Esophagus squamous epithelium (tissue), 4 donors: ENCODE data around the gene DNAJC12.

ENCODE experiments used
- POLR2A ChIP-seq, 4 donors: fragments of 450-650 bp; IDR thresholded peaks; one replicate each; pipeline ENCODE4 v1.6.1; 2017; ENCODE audit warnings: antibody characterized with exemption in 4 of 4, mild to moderate bottlenecking in 4 of 4, moderate library complexity in 3 of 4
- TF ChIP-seq, protein P1 (sequence below), 6 experiments: fragments of 450-650 bp in 4 of 6; fragments of 200-600 bp in 2 of 6; sonication (generic) in 2 of 6; IDR thresholded peaks; one replicate each; pipeline ENCODE4 v1.5.1; 2016 to 2019; ENCODE audit warnings: antibody characterized with exemption in 6 of 6, mild to moderate bottlenecking in 4 of 6, moderate library complexity in 4 of 6

DNA sequence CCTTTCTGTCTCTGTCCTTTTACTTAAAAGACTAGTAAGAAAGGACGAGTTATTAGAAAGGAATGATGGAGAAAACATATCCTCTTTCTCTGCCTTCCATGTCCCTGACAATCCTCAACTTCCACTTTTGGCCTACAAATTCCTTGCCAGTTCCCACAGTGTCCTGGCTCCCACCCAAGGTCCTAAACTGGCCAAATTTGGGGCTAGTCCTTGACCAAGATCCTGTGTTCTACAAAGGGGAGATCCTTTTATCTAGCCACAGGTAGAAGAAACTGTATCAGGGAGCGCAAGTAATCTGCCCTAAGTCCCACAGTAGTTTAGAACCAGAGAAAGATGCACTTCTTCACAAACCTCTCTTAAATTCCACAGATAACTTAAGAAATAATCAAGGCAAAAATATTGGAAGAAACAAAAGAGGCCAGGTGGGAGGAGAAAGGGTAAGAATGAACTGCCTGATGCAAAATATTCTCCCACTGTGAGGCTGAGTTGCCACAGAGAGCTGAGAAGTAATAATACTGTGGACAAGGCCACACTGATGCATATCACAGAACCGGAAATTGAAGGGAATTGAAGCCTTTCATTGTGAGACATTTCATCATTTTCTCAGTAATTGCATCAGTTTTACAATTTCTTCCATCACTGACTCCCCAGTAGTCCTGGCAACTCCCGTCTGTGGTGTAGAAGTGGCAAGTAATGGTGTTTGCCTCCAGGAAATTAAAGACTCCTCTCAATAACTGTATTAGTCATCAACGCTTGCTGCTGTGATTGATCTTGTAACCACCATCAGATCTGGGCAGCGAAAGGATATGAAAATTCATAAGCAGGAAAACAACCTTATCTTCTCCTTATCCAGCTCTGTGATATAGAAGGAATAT lies 47.2 kb downstream of the DNAJC12 start:
- no peak for TF ChIP-seq POLR2A (IDR thresholded peaks at IDR 0.05)
- TF ChIP-seq, protein P1, sequence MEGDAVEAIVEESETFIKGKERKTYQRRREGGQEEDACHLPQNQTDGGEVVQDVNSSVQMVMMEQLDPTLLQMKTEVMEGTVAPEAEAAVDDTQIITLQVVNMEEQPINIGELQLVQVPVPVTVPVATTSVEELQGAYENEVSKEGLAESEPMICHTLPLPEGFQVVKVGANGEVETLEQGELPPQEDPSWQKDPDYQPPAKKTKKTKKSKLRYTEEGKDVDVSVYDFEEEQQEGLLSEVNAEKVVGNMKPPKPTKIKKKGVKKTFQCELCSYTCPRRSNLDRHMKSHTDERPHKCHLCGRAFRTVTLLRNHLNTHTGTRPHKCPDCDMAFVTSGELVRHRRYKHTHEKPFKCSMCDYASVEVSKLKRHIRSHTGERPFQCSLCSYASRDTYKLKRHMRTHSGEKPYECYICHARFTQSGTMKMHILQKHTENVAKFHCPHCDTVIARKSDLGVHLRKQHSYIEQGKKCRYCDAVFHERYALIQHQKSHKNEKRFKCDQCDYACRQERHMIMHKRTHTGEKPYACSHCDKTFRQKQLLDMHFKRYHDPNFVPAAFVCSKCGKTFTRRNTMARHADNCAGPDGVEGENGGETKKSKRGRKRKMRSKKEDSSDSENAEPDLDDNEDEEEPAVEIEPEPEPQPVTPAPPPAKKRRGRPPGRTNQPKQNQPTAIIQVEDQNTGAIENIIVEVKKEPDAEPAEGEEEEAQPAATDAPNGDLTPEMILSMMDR (IDR thresholded peaks at IDR 0.05), result no peak
